ENCODE results near the gene METTL25. TPM values are rescaled to one million over a fixed set of nuclear protein-coding genes. Genes with fewer than 3 reads are reported as not detected.

METTL25 gene
- polyA plus RNA-seq, 2 of the 4 experiments (the other 2 are of a cell fraction), result 3.8 to 6.3 TPM

- peak in 1 of 2 experiments; percentile 67; a peak in 3 of 6 replicates for ATAC-seq
- Histone ChIP-seq H3K9me3 (no peaks in the 10 kb centered on the region), H3K27ac (no peak overlapping the region), H3K4me1 (no peaks in the 10 kb centered on the region), H3K4me3 (no peak overlapping the region), H3K4me2 (peak overlapping the region; percentile 50)
- ChIA-PET POLR2A (interaction anchor here (1.0 kb wide), 1 partner anchor 44 kb away, joined by 3 read pairs; the partner anchor contains the start of genes CCDC59 and METTL25), CTCF (no interaction called here)
- no peak for TF ChIP-seq ZNF302 (CRISPR knock-in tag; IDR thresholded peaks at IDR 0.05)
- TF ChIP-seq CBX8 (IDR thresholded peaks at IDR 0.05), result no peak
- TF ChIP-seq ZSCAN20 (CRISPR knock-in tag; IDR thresholded peaks at IDR 0.05), result no peak
- TF ChIP-seq FOSL2 (IDR thresholded peaks at IDR 0.05), result no peak
- TF ChIP-seq FOSL2 (CRISPR knock-in tag; IDR thresholded peaks at IDR 0.05), result no peak
- TF ChIP-seq RARB (CRISPR knock-in tag; IDR thresholded peaks at IDR 0.05), result no peak
- TF ChIP-seq ZC3H11A (IDR thresholded peaks at IDR 0.05), result no peak
- no peak for TF ChIP-seq REST (IDR thresholded peaks at IDR 0.05)
- TF ChIP-seq BCL3 (IDR thresholded peaks at IDR 0.05), result no peak
- no peak for TF ChIP-seq MYC (IDR thresholded peaks at IDR 0.05; ENCODE audit: borderline replicate concordance, low read length)
- TF ChIP-seq, protein P1, sequence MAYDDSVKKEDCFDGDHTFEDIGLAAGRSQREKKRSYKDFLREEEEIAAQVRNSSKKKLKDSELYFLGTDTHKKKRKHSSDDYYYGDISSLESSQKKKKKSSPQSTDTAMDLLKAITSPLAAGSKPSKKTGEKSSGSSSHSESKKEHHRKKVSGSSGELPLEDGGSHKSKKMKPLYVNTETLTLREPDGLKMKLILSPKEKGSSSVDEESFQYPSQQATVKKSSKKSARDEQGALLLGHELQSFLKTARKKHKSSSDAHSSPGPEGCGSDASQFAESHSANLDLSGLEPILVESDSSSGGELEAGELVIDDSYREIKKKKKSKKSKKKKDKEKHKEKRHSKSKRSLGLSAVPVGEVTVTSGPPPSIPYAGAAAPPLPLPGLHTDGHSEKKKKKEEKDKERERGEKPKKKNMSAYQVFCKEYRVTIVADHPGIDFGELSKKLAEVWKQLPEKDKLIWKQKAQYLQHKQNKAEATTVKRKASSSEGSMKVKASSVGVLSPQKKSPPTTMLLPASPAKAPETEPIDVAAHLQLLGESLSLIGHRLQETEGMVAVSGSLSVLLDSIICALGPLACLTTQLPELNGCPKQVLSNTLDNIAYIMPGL (CRISPR knock-in tag; IDR thresholded peaks at IDR 0.05; ENCODE audit: borderline replicate concordance), result no peak
- no peak for TF ChIP-seq BHLHE40 (IDR thresholded peaks at IDR 0.05; ENCODE audit: low read depth, low read length)
- TF ChIP-seq CHD4 (IDR thresholded peaks at IDR 0.05; ENCODE audit: borderline replicate concordance), result no peak
- no peak for TF ChIP-seq RCOR1 (IDR thresholded peaks at IDR 0.05; ENCODE audit: low read depth, low read length)
- no peak for TF ChIP-seq KDM1A (IDR thresholded peaks at IDR 0.05; ENCODE audit: low read depth)
- no peak for TF ChIP-seq ATOH8 (CRISPR knock-in tag; IDR thresholded peaks at IDR 0.05; ENCODE audit: low read depth)
- no peak for TF ChIP-seq MAFK (IDR thresholded peaks at IDR 0.05; ENCODE audit: partially characterized antibody)
- no peak for TF ChIP-seq EHMT2 (IDR thresholded peaks at IDR 0.05; ENCODE audit: low read depth)
- TF ChIP-seq KDM5A (IDR thresholded peaks at IDR 0.05), result no peak
- FAIRE-seq, result no peak
- WGBS (ENCODE audit: missing lambda C conversion rate), result 11% methylated on average over 8 of the region's 8 CpGs
- peak in 1 of 2 experiments; percentile 22 for DNase-seq (ENCODE audit: low read depth in 1 of 2, low spot score in 1 of 2)
These were observed 43.9 kb upstream of the METTL25 start for GRCh38 chr12:82314406-82314892.

DNA sequence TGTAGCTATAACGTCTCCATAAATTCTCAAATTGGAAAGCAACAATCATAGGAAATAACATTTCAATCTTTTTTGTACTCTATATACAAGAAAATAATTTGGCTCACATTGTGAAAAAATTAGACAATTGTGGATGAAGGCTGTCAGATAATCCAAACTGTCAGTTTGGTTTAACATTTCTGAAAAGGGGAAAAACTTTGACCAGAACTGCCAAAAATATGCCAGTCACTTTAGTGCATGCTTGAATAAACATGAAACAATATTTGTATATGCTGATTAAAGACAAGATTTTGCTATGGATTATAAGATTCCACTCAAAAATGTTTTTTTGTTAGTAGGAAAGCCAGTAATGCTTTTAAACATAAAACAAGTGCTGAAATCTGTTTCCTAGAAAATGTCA lies 39.1 kb upstream of the METTL25 start:
- Histone ChIP-seq H3K4me3 (no peak overlapping the region), H3K9me3 (no peaks in the 10 kb centered on the region), H3K4me2 (no peak overlapping the region), H3K4me1 (no peaks in the 10 kb centered on the region), H3K27ac (no peak overlapping the region)
- WGBS (ENCODE audit: missing lambda C conversion rate), result 3% methylated on average over 1 of the region's 1 CpG
- no peak for FAIRE-seq
- no peak for ATAC-seq
- CTCF ChIA-PET, result no interaction called here
- POLR2A ChIA-PET, result no interaction called here
- no peak for DNase-seq (ENCODE audit: low read depth in 1 of 2, low spot score in 1 of 2)
- TF ChIP-seq EP300 (IDR thresholded peaks at IDR 0.05), result no peak
- no peak for TF ChIP-seq KDM1A (IDR thresholded peaks at IDR 0.05; ENCODE audit: low read depth)
- no peak for TF ChIP-seq ZFP36 (IDR thresholded peaks at IDR 0.05; ENCODE audit: borderline replicate concordance, partially characterized antibody)
- TF ChIP-seq FOSB (CRISPR knock-in tag; IDR thresholded peaks at IDR 0.05), result no peak
- TF ChIP-seq, protein P2, sequence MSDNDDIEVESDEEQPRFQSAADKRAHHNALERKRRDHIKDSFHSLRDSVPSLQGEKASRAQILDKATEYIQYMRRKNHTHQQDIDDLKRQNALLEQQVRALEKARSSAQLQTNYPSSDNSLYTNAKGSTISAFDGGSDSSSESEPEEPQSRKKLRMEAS (IDR thresholded peaks at IDR 0.05), result no peak
- no peak for TF ChIP-seq CBX2 (IDR thresholded peaks at IDR 0.05; ENCODE audit: borderline replicate concordance, low read depth)
- no peak for TF ChIP-seq HOXB5 (CRISPR knock-in tag; IDR thresholded peaks at IDR 0.05)
- TF ChIP-seq, protein P3, sequence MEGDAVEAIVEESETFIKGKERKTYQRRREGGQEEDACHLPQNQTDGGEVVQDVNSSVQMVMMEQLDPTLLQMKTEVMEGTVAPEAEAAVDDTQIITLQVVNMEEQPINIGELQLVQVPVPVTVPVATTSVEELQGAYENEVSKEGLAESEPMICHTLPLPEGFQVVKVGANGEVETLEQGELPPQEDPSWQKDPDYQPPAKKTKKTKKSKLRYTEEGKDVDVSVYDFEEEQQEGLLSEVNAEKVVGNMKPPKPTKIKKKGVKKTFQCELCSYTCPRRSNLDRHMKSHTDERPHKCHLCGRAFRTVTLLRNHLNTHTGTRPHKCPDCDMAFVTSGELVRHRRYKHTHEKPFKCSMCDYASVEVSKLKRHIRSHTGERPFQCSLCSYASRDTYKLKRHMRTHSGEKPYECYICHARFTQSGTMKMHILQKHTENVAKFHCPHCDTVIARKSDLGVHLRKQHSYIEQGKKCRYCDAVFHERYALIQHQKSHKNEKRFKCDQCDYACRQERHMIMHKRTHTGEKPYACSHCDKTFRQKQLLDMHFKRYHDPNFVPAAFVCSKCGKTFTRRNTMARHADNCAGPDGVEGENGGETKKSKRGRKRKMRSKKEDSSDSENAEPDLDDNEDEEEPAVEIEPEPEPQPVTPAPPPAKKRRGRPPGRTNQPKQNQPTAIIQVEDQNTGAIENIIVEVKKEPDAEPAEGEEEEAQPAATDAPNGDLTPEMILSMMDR (IDR thresholded peaks at IDR 0.05), result no peak
- no peak for TF ChIP-seq SREBF2 (IDR thresholded peaks at IDR 0.05)
- TF ChIP-seq NPAS2 (CRISPR knock-in tag; IDR thresholded peaks at IDR 0.05; ENCODE audit: borderline replicate concordance), result no peak
- TF ChIP-seq, protein P4, sequence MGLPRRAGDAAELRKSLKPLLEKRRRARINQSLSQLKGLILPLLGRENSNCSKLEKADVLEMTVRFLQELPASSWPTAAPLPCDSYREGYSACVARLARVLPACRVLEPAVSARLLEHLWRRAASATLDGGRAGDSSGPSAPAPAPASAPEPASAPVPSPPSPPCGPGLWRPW (IDR thresholded peaks at IDR 0.05), result no peak
- TF ChIP-seq ZSCAN20 (CRISPR knock-in tag; IDR thresholded peaks at IDR 0.05), result no peak

Data from A549 (cell line).